ENCODE measurements around the gene DLEC1. TPM values are rescaled to one million over a fixed set of nuclear protein-coding genes. Genes with fewer than 3 reads are reported as not detected.

DLEC1 gene
- total RNA-seq, 1 experiment from 2014 or later, result 0.81 TPM

DNA sequence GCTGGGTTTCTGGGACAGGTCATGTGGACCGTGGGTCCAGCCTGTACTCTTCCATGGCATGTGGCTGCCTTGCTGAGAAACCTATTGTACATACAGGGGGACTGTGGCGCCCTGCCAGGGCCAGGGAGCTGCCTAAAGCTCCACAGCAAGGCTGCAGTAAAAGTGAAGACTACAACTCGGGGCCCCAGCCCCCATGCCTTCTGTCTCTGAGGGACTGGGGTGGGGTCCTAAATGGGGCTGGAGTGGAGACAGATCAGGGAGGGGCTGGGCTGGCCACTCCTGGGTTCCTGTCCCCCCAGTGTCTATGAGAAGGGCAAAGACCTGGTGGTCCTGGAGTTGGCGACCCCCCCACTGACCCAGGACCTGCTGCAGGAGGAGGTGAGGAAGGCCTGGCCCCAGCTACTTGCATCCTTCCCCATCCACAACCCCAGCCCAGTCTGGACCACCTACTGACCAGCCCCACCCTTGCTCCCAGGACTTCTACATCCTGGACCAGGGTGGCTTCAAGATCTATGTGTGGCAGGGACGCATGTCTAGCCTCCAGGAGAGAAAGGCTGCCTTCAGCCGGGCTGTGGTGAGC, 41.1 kb upstream of the DLEC1 start:
- Mint-ChIP-seq H3K4me1 (peaks cover 26% of the 10 kb centered on the region), H3K9me3 (no peaks in the 10 kb centered on the region), H3K36me3 (peaks cover 2% of the 10 kb centered on the region; the same call in 1 of the 2 replicates), H3K4me3 (peak overlapping the region; percentile 70), H3K27ac (no peak overlapping the region), H3K27me3 (ENCODE audit: low read depth) (peaks cover 23% of the 10 kb centered on the region)
- ChIA-PET POLR2A (no interaction called here), CTCF (interaction anchor here (0.6 to 1.4 kb wide), 9 partner anchors 31 to 295 kb away, joined by 3 to 39 read pairs (median 4); partner anchors contain the start of gene PLCD1)
- DNase-seq (ENCODE audit: low spot score) (no peak), ATAC-seq (no peak)
- no peak for TF ChIP-seq SMAD4 (CRISPR knock-in tag; IDR thresholded peaks at IDR 0.05)
- TF ChIP-seq, protein P1, sequence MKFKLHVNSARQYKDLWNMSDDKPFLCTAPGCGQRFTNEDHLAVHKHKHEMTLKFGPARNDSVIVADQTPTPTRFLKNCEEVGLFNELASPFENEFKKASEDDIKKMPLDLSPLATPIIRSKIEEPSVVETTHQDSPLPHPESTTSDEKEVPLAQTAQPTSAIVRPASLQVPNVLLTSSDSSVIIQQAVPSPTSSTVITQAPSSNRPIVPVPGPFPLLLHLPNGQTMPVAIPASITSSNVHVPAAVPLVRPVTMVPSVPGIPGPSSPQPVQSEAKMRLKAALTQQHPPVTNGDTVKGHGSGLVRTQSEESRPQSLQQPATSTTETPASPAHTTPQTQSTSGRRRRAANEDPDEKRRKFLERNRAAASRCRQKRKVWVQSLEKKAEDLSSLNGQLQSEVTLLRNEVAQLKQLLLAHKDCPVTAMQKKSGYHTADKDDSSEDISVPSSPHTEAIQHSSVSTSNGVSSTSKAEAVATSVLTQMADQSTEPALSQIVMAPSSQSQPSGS (CRISPR knock-in tag; IDR thresholded peaks at IDR 0.05; ENCODE audit: borderline replicate concordance, low read depth), result no peak
- TF ChIP-seq, protein P2, sequence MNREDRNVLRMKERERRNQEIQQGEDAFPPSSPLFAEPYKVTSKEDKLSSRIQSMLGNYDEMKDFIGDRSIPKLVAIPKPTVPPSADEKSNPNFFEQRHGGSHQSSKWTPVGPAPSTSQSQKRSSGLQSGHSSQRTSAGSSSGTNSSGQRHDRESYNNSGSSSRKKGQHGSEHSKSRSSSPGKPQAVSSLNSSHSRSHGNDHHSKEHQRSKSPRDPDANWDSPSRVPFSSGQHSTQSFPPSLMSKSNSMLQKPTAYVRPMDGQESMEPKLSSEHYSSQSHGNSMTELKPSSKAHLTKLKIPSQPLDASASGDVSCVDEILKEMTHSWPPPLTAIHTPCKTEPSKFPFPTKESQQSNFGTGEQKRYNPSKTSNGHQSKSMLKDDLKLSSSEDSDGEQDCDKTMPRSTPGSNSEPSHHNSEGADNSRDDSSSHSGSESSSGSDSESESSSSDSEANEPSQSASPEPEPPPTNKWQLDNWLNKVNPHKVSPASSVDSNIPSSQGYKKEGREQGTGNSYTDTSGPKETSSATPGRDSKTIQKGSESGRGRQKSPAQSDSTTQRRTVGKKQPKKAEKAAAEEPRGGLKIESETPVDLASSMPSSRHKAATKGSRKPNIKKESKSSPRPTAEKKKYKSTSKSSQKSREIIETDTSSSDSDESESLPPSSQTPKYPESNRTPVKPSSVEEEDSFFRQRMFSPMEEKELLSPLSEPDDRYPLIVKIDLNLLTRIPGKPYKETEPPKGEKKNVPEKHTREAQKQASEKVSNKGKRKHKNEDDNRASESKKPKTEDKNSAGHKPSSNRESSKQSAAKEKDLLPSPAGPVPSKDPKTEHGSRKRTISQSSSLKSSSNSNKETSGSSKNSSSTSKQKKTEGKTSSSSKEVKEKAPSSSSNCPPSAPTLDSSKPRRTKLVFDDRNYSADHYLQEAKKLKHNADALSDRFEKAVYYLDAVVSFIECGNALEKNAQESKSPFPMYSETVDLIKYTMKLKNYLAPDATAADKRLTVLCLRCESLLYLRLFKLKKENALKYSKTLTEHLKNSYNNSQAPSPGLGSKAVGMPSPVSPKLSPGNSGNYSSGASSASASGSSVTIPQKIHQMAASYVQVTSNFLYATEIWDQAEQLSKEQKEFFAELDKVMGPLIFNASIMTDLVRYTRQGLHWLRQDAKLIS (CRISPR knock-in tag; IDR thresholded peaks at IDR 0.05; ENCODE audit: borderline replicate concordance), result no peak
- TF ChIP-seq, protein P3, sequence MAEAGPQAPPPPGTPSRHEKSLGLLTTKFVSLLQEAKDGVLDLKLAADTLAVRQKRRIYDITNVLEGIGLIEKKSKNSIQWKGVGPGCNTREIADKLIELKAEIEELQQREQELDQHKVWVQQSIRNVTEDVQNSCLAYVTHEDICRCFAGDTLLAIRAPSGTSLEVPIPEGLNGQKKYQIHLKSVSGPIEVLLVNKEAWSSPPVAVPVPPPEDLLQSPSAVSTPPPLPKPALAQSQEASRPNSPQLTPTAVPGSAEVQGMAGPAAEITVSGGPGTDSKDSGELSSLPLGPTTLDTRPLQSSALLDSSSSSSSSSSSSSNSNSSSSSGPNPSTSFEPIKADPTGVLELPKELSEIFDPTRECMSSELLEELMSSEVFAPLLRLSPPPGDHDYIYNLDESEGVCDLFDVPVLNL (CRISPR knock-in tag; IDR thresholded peaks at IDR 0.05; ENCODE audit: borderline replicate concordance, low read depth), result no peak
- TF ChIP-seq RELA (CRISPR knock-in tag; IDR thresholded peaks at IDR 0.05; ENCODE audit: borderline replicate concordance), result no peak
- TF ChIP-seq, protein P4, sequence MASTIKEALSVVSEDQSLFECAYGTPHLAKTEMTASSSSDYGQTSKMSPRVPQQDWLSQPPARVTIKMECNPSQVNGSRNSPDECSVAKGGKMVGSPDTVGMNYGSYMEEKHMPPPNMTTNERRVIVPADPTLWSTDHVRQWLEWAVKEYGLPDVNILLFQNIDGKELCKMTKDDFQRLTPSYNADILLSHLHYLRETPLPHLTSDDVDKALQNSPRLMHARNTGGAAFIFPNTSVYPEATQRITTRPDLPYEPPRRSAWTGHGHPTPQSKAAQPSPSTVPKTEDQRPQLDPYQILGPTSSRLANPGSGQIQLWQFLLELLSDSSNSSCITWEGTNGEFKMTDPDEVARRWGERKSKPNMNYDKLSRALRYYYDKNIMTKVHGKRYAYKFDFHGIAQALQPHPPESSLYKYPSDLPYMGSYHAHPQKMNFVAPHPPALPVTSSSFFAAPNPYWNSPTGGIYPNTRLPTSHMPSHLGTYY (CRISPR knock-in tag; IDR thresholded peaks at IDR 0.05), result no peak
- no peak for TF ChIP-seq GTF2I (CRISPR knock-in tag; conservative IDR thresholded peaks at IDR 0.05)
- TF ChIP-seq TP53 (CRISPR knock-in tag; IDR thresholded peaks at IDR 0.05), result no peak
- no peak for TF ChIP-seq FOXP1 (CRISPR knock-in tag; IDR thresholded peaks at IDR 0.05; ENCODE audit: borderline replicate concordance)
- TF ChIP-seq, protein P5, sequence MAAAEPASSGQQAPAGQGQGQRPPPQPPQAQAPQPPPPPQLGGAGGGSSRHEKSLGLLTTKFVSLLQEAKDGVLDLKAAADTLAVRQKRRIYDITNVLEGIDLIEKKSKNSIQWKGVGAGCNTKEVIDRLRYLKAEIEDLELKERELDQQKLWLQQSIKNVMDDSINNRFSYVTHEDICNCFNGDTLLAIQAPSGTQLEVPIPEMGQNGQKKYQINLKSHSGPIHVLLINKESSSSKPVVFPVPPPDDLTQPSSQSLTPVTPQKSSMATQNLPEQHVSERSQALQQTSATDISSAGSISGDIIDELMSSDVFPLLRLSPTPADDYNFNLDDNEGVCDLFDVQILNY (CRISPR knock-in tag; IDR thresholded peaks at IDR 0.05), result no peak
- no peak for TF ChIP-seq ZNF219 (CRISPR knock-in tag; IDR thresholded peaks at IDR 0.05; ENCODE audit: borderline replicate concordance)
- TF ChIP-seq, protein P6, sequence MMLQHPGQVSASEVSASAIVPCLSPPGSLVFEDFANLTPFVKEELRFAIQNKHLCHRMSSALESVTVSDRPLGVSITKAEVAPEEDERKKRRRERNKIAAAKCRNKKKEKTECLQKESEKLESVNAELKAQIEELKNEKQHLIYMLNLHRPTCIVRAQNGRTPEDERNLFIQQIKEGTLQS (CRISPR knock-in tag; conservative IDR thresholded peaks at IDR 0.05), result no peak

DNA sequence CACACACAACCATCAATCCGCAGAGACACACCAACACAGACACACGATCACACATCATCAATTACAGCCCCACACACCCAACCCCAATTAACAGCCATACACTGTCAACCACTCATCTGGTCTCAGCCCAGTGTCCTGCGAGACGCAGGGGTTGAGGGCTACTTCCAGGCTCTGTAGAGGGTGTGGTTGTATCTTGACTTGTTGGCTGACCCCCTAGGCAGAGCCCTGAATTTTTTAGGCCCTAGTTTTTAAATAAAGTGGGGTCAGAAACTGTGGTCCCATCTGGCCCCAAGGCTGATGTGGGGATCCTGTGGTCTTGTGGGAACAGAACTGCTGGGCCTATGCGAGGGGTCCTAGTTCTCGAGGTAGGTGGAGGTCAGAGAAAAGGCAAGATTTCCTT, 39.2 kb upstream of the DLEC1 start:
- TF ChIP-seq, protein P6 (CRISPR knock-in tag; conservative IDR thresholded peaks at IDR 0.05), result no peak
- TF ChIP-seq, protein P7, sequence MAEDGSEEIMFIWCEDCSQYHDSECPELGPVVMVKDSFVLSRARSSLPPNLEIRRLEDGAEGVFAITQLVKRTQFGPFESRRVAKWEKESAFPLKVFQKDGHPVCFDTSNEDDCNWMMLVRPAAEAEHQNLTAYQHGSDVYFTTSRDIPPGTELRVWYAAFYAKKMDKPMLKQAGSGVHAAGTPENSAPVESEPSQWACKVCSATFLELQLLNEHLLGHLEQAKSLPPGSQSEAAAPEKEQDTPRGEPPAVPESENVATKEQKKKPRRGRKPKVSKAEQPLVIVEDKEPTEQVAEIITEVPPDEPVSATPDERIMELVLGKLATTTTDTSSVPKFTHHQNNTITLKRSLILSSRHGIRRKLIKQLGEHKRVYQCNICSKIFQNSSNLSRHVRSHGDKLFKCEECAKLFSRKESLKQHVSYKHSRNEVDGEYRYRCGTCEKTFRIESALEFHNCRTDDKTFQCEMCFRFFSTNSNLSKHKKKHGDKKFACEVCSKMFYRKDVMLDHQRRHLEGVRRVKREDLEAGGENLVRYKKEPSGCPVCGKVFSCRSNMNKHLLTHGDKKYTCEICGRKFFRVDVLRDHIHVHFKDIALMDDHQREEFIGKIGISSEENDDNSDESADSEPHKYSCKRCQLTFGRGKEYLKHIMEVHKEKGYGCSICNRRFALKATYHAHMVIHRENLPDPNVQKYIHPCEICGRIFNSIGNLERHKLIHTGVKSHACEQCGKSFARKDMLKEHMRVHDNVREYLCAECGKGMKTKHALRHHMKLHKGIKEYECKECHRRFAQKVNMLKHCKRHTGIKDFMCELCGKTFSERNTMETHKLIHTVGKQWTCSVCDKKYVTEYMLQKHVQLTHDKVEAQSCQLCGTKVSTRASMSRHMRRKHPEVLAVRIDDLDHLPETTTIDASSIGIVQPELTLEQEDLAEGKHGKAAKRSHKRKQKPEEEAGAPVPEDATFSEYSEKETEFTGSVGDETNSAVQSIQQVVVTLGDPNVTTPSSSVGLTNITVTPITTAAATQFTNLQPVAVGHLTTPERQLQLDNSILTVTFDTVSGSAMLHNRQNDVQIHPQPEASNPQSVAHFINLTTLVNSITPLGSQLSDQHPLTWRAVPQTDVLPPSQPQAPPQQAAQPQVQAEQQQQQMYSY (CRISPR knock-in tag; IDR thresholded peaks at IDR 0.05), result no peak
- H3K36me3 Mint-ChIP-seq, result peaks cover 5% of the 10 kb centered on the region; the same call in 1 of the 2 replicates
- DNase-seq (ENCODE audit: low spot score) (peak; percentile 6), ATAC-seq (no peak)
- H3K4me3 Mint-ChIP-seq, result peak overlapping the region; percentile 65; the same call in 1 of the 2 replicates
- no peaks in the 10 kb centered on the region for H3K9me3 Mint-ChIP-seq
- POLR2A ChIA-PET, result no interaction called here
- H3K27me3 Mint-ChIP-seq (ENCODE audit: low read depth), result peaks cover 15% of the 10 kb centered on the region
- H3K4me1 Mint-ChIP-seq, result peaks cover 18% of the 10 kb centered on the region
- no peak overlapping the region for H3K27ac Mint-ChIP-seq
- CTCF ChIA-PET, result no interaction called here

Measured in WTC11 (cell line).